Metanephros (tissue), 1 donor: Measurements from ENCODE around the gene NPY4R2. TPM values are rescaled to one million over a fixed set of nuclear protein-coding genes. Genes with fewer than 3 reads are reported as not detected.

Experiments used
- total RNA-seq: library from RNA; depleted of rRNA; stranded (reverse); fragments of >200 nt; gene quantifications from one replicate; pipeline ENCODE4 v1.2.3, GENCODE V29; 2014

Gene NPY4R2, protein sequence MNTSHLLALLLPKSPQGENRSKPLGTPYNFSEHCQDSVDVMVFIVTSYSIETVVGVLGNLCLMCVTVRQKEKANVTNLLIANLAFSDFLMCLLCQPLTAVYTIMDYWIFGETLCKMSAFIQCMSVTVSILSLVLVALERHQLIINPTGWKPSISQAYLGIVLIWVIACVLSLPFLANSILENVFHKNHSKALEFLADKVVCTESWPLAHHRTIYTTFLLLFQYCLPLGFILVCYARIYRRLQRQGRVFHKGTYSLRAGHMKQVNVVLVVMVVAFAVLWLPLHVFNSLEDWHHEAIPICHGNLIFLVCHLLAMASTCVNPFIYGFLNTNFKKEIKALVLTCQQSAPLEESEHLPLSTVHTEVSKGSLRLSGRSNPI
- not detected for total RNA-seq

DNA sequence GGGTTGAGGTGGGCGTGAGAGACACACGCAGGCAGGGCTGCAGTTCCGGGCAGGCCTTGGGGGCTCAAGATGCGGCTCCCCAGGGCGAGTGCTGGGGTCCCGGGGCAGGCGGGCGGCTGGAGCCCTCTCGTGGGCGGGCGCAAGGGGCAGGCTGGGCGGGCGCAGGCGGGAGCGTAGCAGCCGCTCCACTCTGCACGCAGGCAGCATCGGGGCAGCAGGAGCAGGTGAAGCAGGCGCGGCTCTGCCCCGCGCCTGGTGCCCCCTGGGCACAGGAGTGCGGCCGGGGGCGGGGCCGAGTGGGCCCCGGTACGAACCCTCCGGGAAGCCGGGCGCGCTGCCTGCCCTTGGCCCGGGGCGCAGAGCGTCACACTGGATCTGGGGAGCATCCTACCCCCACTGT, at the start of gene NPY4R2:
TSS of gene NPY4R2 (plus strand) at position 188 of the 400 bp plus-strand sequence. CDS start 3,326 bp downstream, outside the sequence.

Other genes with a start within 250 kb of the NPY4R2 start
- gene SYT15B, start 155.1 kb upstream of the NPY4R2 start, total RNA-seq, result 2.7 TPM
- not detected for gene FAM25C, start 81.1 kb downstream of the NPY4R2 start, total RNA-seq